ENCODE measurements around the gene ZNF583.

ZNF583 gene

GRCh38 chr19:56476093-56476492, 72.0 kb downstream of the ZNF583 start:
- no peak for DNase-seq
